H1 (cell line): ENCODE data around the gene GADL1. TPM values are rescaled to one million over a fixed set of nuclear protein-coding genes. Genes with fewer than 3 reads are reported as not detected.

Experiments
- CTCF ChIA-PET: fragments of 300-600 bp; sonication (Branson Sonifier 250); formaldehyde crosslinking; loops from one replicate; lab custom pipeline; 2021; ENCODE audit not compliant: partially characterized antibody; lab: Charles Lee
- POLR2A ChIA-PET: fragments of 300-600 bp; sonication (Branson Sonifier 250); formaldehyde crosslinking; loops from one replicate; lab custom pipeline; 2021; ENCODE audit warnings: inconsistent platforms; ENCODE audit not compliant: partially characterized antibody; lab: Charles Lee
- DNase-seq, 2 experiments: peaks; one replicate each; pipeline versions ENCODE4 v3.0.0 to v3.0.0-alpha.2; 2010 to 2022; ENCODE audit warnings: low spot score in 2 of 2, low read depth in 1 of 2, mixed read lengths in 1 of 2
- FAIRE-seq: peaks from 2 replicates; lab custom pipeline; 2011; peaks lifted over from hg19 to GRCh38; lab: Jason Lieb, UNC
- H2AFZ ChIP-seq: 2 replicates; pipeline ENCODE4 v1.8.1; 2012; ENCODE audit warnings: low read length, inconsistent platforms
- H2AK5ac ChIP-seq: 2 replicates; pipeline ENCODE4 v1.6.1; 2013; ENCODE audit warnings: low read depth, low read length
- H2BK120ac ChIP-seq: replicated peaks from 2 replicates; pipeline ENCODE3; 2013; ENCODE audit warnings: low read depth, low read length, inconsistent platforms
- H2BK12ac ChIP-seq: 2 replicates; pipeline ENCODE4 v1.6.1; 2013; ENCODE audit warnings: low read depth, low read length
- H2BK15ac ChIP-seq: 2 replicates; pipeline ENCODE4 v1.6.1; 2013; ENCODE audit warnings: low read length
- H2BK20ac ChIP-seq: 2 replicates; pipeline ENCODE4 v1.6.1; 2013; ENCODE audit warnings: low read length
- H2BK5ac ChIP-seq: 2 replicates; pipeline ENCODE4 v1.6.1; 2013; ENCODE audit warnings: low read depth, low read length
- H3K14ac ChIP-seq: 2 replicates; pipeline ENCODE4 v1.6.1; 2013; ENCODE audit warnings: inconsistent platforms; ENCODE audit not compliant: insufficient read length
- H3K18ac ChIP-seq: 2 replicates; pipeline ENCODE4 v1.6.1; 2013; ENCODE audit warnings: low read length; ENCODE audit errors: extremely low read depth
- H3K23ac ChIP-seq: 2 replicates; pipeline ENCODE4 v1.6.1; 2013; ENCODE audit warnings: inconsistent platforms; ENCODE audit not compliant: insufficient read length
- H3K23me2 ChIP-seq: 2 replicates; pipeline ENCODE4 v1.6.1; 2013; ENCODE audit warnings: low read depth, low read length
- H3K27ac ChIP-seq: 2 replicates; pipeline ENCODE4 v1.6.1; 2011; ENCODE audit warnings: low read depth, low read length, inconsistent platforms
- H3K27me3 ChIP-seq, 4 experiments: replicated peaks in 1 of 4; 1 replicate in 1 of 4; 2 replicates in 3 of 4; pipeline versions ENCODE4 v1.6.1 to v1.8.1; 2011 to 2013; ENCODE audit warnings: low read length in 3 of 4, mild to moderate bottlenecking in 3 of 4, inconsistent platforms in 2 of 4, mixed read lengths in 2 of 4, moderate library complexity in 1 of 4; ENCODE audit not compliant: control insufficient read depth in 3 of 4, insufficient read depth in 3 of 4; ENCODE audit errors: extremely low read depth in 1 of 4
- H3K36me3 ChIP-seq, 4 experiments: 2 replicates each; pipeline versions ENCODE4 v1.6.1 to v1.8.1; 2011 to 2013; ENCODE audit warnings: mild to moderate bottlenecking in 4 of 4, low read length in 3 of 4, moderate library complexity in 2 of 4, control low read depth in 1 of 4, inconsistent platforms in 1 of 4; ENCODE audit not compliant: insufficient read depth in 4 of 4, control insufficient read depth in 2 of 4
- H3K4ac ChIP-seq: replicated peaks from 2 replicates; pipeline ENCODE3; 2013; ENCODE audit warnings: low read length, low read depth, mixed read lengths, inconsistent platforms; ENCODE audit not compliant: insufficient read length
- H3K4me1 ChIP-seq, 4 experiments: replicated peaks in 1 of 4; 1 replicate in 1 of 4; 2 replicates in 3 of 4; pipeline versions ENCODE4 v1.6.1 to v1.8.1; 2011 to 2013; ENCODE audit warnings: low read length in 3 of 4, inconsistent platforms in 2 of 4, mixed read lengths in 1 of 4; ENCODE audit not compliant: insufficient read depth in 4 of 4, control insufficient read depth in 3 of 4
- H3K4me2 ChIP-seq, 2 experiments: 2 replicates each; pipeline versions ENCODE4 v1.6.1 to v1.8.1; 2011 to 2013; ENCODE audit warnings: low read depth in 2 of 2, low read length in 2 of 2, control low read depth in 1 of 2, inconsistent platforms in 1 of 2, mild to moderate bottlenecking in 1 of 2; ENCODE audit not compliant: insufficient read depth in 1 of 2
- H3K4me3 ChIP-seq, 4 experiments: fragments of 200-600, 300-600 bp in 1 of 4; sonication (generic), shearing (Covaris generic), sonication (Bioruptor Twin) in 1 of 4; 2 replicates each; pipeline versions ENCODE4 v1.5.1 to v1.8.1; 2011 to 2016; ENCODE audit warnings: low read length in 4 of 4, low read depth in 3 of 4, control low read depth in 2 of 4, inconsistent platforms in 2 of 4, mild to moderate bottlenecking in 2 of 4, mixed read lengths in 1 of 4, moderate library complexity in 1 of 4; ENCODE audit not compliant: insufficient read depth in 2 of 4; ENCODE audit errors: extremely low read depth in 1 of 4
- H3K56ac ChIP-seq: replicated peaks from 2 replicates; pipeline ENCODE3; 2013; ENCODE audit warnings: low read depth, mild to moderate bottlenecking, mixed read lengths, low read length, inconsistent platforms; ENCODE audit not compliant: insufficient read length
- H3K79me1 ChIP-seq: 2 replicates; pipeline ENCODE4 v1.6.1; 2013; ENCODE audit warnings: low read depth, low read length, control low read depth
- H3K79me2 ChIP-seq, 2 experiments: 2 replicates each; pipeline versions ENCODE4 v1.6.1 to v1.8.1; 2012 to 2013; ENCODE audit warnings: low read length in 2 of 2, mild to moderate bottlenecking in 2 of 2, inconsistent platforms in 1 of 2; ENCODE audit not compliant: insufficient read depth in 2 of 2, control insufficient read depth in 1 of 2
- H3K9ac ChIP-seq, 4 experiments: replicated peaks in 1 of 4; 1 replicate in 1 of 4; 2 replicates in 3 of 4; pipeline versions ENCODE4 v1.6.1 to v1.8.1; 2011 to 2013; ENCODE audit warnings: low read depth in 3 of 4, low read length in 3 of 4, control low read depth in 2 of 4, mild to moderate bottlenecking in 2 of 4, moderate library complexity in 2 of 4, inconsistent platforms in 1 of 4; ENCODE audit errors: extremely low read depth in 1 of 4
- H3K9me3 ChIP-seq, 2 experiments: 2 replicates each; pipeline versions ENCODE4 v1.6.1 to v1.8.1; 2012 to 2013; ENCODE audit warnings: mild to moderate bottlenecking in 2 of 2, moderate library complexity in 2 of 2, control low read depth in 1 of 2, inconsistent platforms in 1 of 2, low read depth in 1 of 2, low read length in 1 of 2, mixed read lengths in 1 of 2; ENCODE audit not compliant: insufficient read depth in 2 of 2
- H4K20me1 ChIP-seq, 2 experiments: replicated peaks in 1 of 2; 2 replicates each; pipeline versions ENCODE3 to v1.8.1; 2011 to 2013; ENCODE audit warnings: inconsistent platforms in 2 of 2, low read length in 2 of 2, mild to moderate bottlenecking in 1 of 2; ENCODE audit not compliant: insufficient read depth in 2 of 2, control insufficient read depth in 1 of 2
- H4K5ac ChIP-seq: 2 replicates; pipeline ENCODE4 v1.6.1; 2013; ENCODE audit warnings: low read length, low read depth, mixed read lengths, inconsistent platforms; ENCODE audit not compliant: insufficient read length
- H4K8ac ChIP-seq: 2 replicates; pipeline ENCODE4 v1.8.0; 2013; ENCODE audit warnings: mild to moderate bottlenecking, moderate library complexity, low read length, inconsistent platforms; ENCODE audit not compliant: insufficient read depth; ENCODE audit errors: extremely low read depth
- H4K91ac ChIP-seq: replicated peaks from 2 replicates; pipeline ENCODE3; 2013; ENCODE audit warnings: low read length, mixed read lengths, inconsistent platforms; ENCODE audit not compliant: insufficient read length
- CHD2 ChIP-seq: IDR thresholded peaks from 2 replicates; pipeline ENCODE4 v1.6.1; 2012; ENCODE audit warnings: low read length, improper control_type of control experiment
- RXRA ChIP-seq: IDR thresholded peaks from 2 replicates; pipeline ENCODE4 v1.6.1; 2011; ENCODE audit warnings: low read depth, mild to moderate bottlenecking, low read length, moderate library complexity; ENCODE audit not compliant: insufficient read depth
- WGBS, 2 experiments: shearing (Covaris generic) in 1 of 2; methylation state at CpG; one replicate each; pipeline versions ENCODE4 v1.1.6 to v1.1.7; 2013 to 2015; ENCODE audit warnings: low lambda C conversion rate in 2 of 2, mixed read lengths in 2 of 2, inconsistent platforms in 1 of 2, low coverage in 1 of 2, missing lambda C conversion rate in 1 of 2; ENCODE audit not compliant: insufficient replicate concordance in 2 of 2, insufficient coverage in 1 of 2, insufficient read length in 1 of 2; ENCODE audit errors: extremely low coverage in 1 of 2, missing lambda C conversion rate in 1 of 2; 5-methylcytosine and 5-hydroxymethylcytosine counted together
- polyA plus RNA-seq, 7 experiments: library from polyadenylated mRNA; depleted of rRNA in 3 of 7; stranded (reverse) in 5 of 7; unstranded in 2 of 7; fragments of >200 nt in 5 of 7; fragments of 200-250 nt in 2 of 7; gene quantifications; 1 replicate in 5 of 7; 2 replicates in 1 of 7; 4 replicates in 1 of 7; pipeline versions ENCODE4 v1.2.1 to v1.2.3, GENCODE V29; 2011 to 2013; ENCODE audit warnings: missing spikeins in 2 of 7, mixed read lengths in 2 of 7
- total RNA-seq: library from RNA; stranded (reverse); fragmentation: NEBNext Ultra II Directional; extraction: Animal tissue kit (Norgen Biotek cat#: 25700); gene quantifications from 2 replicates; pipeline ENCODE4 v1.2.1, GENCODE V29; 2021

GADL1 gene
- total and polyA plus RNA-seq, 2 of the 8 experiments (the other 6 are each of a cell fraction or from before 2014, with no cell fraction given), result 0.03 to 0.30 TPM

- no peak overlapping the region for H2BK5ac ChIP-seq
- no peak overlapping the region for H2BK20ac ChIP-seq
- H3K4me3 ChIP-seq, result no peak overlapping the region
- H3K4me1 ChIP-seq, result no peaks in the 10 kb centered on the region
- TF ChIP-seq RXRA, result no peak
- no peak for TF ChIP-seq CHD2
- H3K4me2 ChIP-seq, result no peak overlapping the region
- no peaks in the 10 kb centered on the region for H3K79me1 ChIP-seq
- no peak overlapping the region for H4K8ac ChIP-seq
- H3K9ac ChIP-seq, result no peak overlapping the region
- no peak overlapping the region for H2AK5ac ChIP-seq
- no peaks in the 10 kb centered on the region for H3K27me3 ChIP-seq
- H2BK12ac ChIP-seq, result no peak overlapping the region
- no peak overlapping the region for H2BK120ac ChIP-seq
- no peak overlapping the region for H4K91ac ChIP-seq
- no peaks in the 10 kb centered on the region for H3K36me3 ChIP-seq
- H3K9me3 ChIP-seq, result no peaks in the 10 kb centered on the region
- no peak overlapping the region for H2BK15ac ChIP-seq
- H2AFZ ChIP-seq, result no peak overlapping the region
- H3K27ac ChIP-seq, result no peak overlapping the region
- DNase-seq (no peak), FAIRE-seq (no peak)
- WGBS, 2 experiments, result 86% methylated on average over 2 of the region's 2 CpGs; no CpG with 5 or more reads in 1 of the 2 experiments
- CTCF ChIA-PET, result interaction anchor here (0.9 to 2.9 kb wide), 3 partner anchors 10 to 103 kb away, joined by 3 to 9 read pairs (median 7); no protein-coding TSS in a partner anchor
- no peak overlapping the region for H4K5ac ChIP-seq
- H3K79me2 ChIP-seq, result no peaks in the 10 kb centered on the region
- H3K4ac ChIP-seq, result no peak overlapping the region
- H3K18ac ChIP-seq, result no peak overlapping the region
- no peak overlapping the region for H3K23ac ChIP-seq
- H3K14ac ChIP-seq, result no peak overlapping the region
- H3K56ac ChIP-seq, result no peak overlapping the region
- no peaks in the 10 kb centered on the region for H4K20me1 ChIP-seq
- POLR2A ChIA-PET, result no interaction called here
- no peaks in the 10 kb centered on the region for H3K23me2 ChIP-seq
Observed at GRCh38 chr3:30871720-30872119, 22.7 kb downstream of the GADL1 start.
